ENCODE results near the gene REEP3. TPM values are rescaled to one million over a fixed set of nuclear protein-coding genes. Genes with fewer than 3 reads are reported as not detected.

Gene REEP3
- total RNA-seq, 4 donors from 2014 or later = 23.9 to 50.1 (median 36.7) TPM

- Histone ChIP-seq H3K4me1 (peaks cover 0 to 17% (median 8%) of the 10 kb centered on the region in 4 donors), H3K36me3 (no peaks in the 10 kb centered on the region), H3K27ac (no peak overlapping the region), H3K27me3 (no peaks in the 10 kb centered on the region), H3K4me3 (no peak overlapping the region), H3K9me3 (no peaks in the 10 kb centered on the region)
- no peak for DNase-seq
- no peak for TF ChIP-seq CTCF (IDR thresholded peaks at IDR 0.05)
- TF ChIP-seq POLR2AphosphoS5 (IDR thresholded peaks at IDR 0.05) = no peak
- TF ChIP-seq EP300 (IDR thresholded peaks at IDR 0.05; ENCODE audit: low read depth) = no peak
- no peak for TF ChIP-seq POLR2A (IDR thresholded peaks at IDR 0.05)
- intact Hi-C loops (cut with DNase I; ENCODE audit: low total_unique reads) = no loop called here
- WGBS, 2 donors (ENCODE audit: low coverage in 1 of 2) = 78 to 81% methylated on average over 1 to 5 of the region's 5 CpGs
- in situ Hi-C loops (cut with MboI; ENCODE audit: low pct_ligation_motif_present in 1 of 4, low pct_unique_long_range_greater_than_20kb in 1 of 4, low sequenced_read_pairs in 3 of 4) = no loop called here
Measured at GRCh38 chr10:63542835-63543575, 21.8 kb downstream of the REEP3 start.

- no peak overlapping the region for H3K27ac ChIP-seq
- H3K36me3 ChIP-seq = no peaks in the 10 kb centered on the region
- TF ChIP-seq POLR2A (IDR thresholded peaks at IDR 0.05) (no peak), EP300 (IDR thresholded peaks at IDR 0.05; ENCODE audit: low read depth) (no peak), CTCF (IDR thresholded peaks at IDR 0.05) (no peak), POLR2AphosphoS5 (IDR thresholded peaks at IDR 0.05) (no peak)
- no peaks in the 10 kb centered on the region for H3K9me3 ChIP-seq
- no peak for DNase-seq
- no peaks in the 10 kb centered on the region for H3K27me3 ChIP-seq
- H3K4me3 ChIP-seq = no peak overlapping the region
- 82 to 83% methylated on average over 7 of the region's 7 CpGs for WGBS, 2 donors (ENCODE audit: low coverage in 1 of 2)
- peaks cover 0 to 17% (median 8%) of the 10 kb centered on the region in 4 donors for H3K4me1 ChIP-seq
- intact Hi-C loops (cut with DNase I; ENCODE audit: low total_unique reads) (no loop called here), in situ Hi-C loops (cut with MboI; ENCODE audit: low pct_ligation_motif_present in 1 of 4, low pct_unique_long_range_greater_than_20kb in 1 of 4, low sequenced_read_pairs in 3 of 4) (no loop called here)
Measured at GRCh38 chr10:63543576-63543962, 22.4 kb downstream of the REEP3 start.

DNA sequence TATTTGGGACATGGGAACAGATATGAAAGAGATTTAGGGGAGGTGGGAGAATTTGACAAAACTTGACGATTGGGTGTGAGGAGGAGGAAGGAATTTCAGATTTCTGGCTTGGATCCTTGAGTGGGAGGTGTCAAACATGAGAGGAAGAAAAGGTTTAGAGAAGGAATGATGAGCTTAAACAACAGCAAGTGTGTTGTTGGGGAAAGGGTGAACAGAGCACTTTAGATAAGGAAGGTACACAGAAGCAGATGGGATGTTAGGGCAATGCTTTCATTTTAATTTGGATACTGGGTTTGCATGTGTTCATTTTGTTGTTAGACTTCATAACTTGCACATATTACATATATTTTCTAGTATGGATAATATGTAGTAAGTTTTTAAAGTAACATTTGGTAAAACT lies 23.2 kb downstream of the REEP3 start:
- H3K9me3 ChIP-seq = no peaks in the 10 kb centered on the region
- peaks cover 0 to 17% (median 8%) of the 10 kb centered on the region in 4 donors for H3K4me1 ChIP-seq
- no peaks in the 10 kb centered on the region for H3K27me3 ChIP-seq
- H3K4me3 ChIP-seq = no peak overlapping the region
- no peak overlapping the region for H3K27ac ChIP-seq
- in situ Hi-C loops (cut with MboI; ENCODE audit: low pct_ligation_motif_present in 1 of 4, low pct_unique_long_range_greater_than_20kb in 1 of 4, low sequenced_read_pairs in 3 of 4) = no loop called here
- TF ChIP-seq POLR2A (IDR thresholded peaks at IDR 0.05) = no peak
- no peak for TF ChIP-seq EP300 (IDR thresholded peaks at IDR 0.05; ENCODE audit: low read depth)
- no peak for TF ChIP-seq CTCF (IDR thresholded peaks at IDR 0.05)
- no peak for TF ChIP-seq POLR2AphosphoS5 (IDR thresholded peaks at IDR 0.05)
- H3K36me3 ChIP-seq = no peaks in the 10 kb centered on the region
- 43 to 46% methylated on average over 1 of the region's 1 CpG for WGBS, 2 donors (ENCODE audit: low coverage in 1 of 2)
- no peak for DNase-seq
- intact Hi-C loops (cut with DNase I; ENCODE audit: low total_unique reads) = no loop called here

- peaks cover 0 to 14% (median 4%) of the 10 kb centered on the region in 4 donors for H3K4me1 ChIP-seq
- intact Hi-C loops (cut with DNase I; ENCODE audit: low total_unique reads) = no loop called here
- DNase-seq = no peak
- in situ Hi-C loops (cut with MboI; ENCODE audit: low pct_ligation_motif_present in 1 of 4, low pct_unique_long_range_greater_than_20kb in 1 of 4, low sequenced_read_pairs in 3 of 4) = no loop called here
- H3K27me3 ChIP-seq = no peaks in the 10 kb centered on the region
- H3K36me3 ChIP-seq = no peaks in the 10 kb centered on the region
- H3K27ac ChIP-seq = no peak overlapping the region
- WGBS, 2 donors (ENCODE audit: low coverage in 1 of 2) = 60 to 89% methylated on average over 1 to 2 of the region's 2 CpGs
- H3K4me3 ChIP-seq = no peak overlapping the region
- TF ChIP-seq POLR2AphosphoS5 (IDR thresholded peaks at IDR 0.05) (no peak), POLR2A (IDR thresholded peaks at IDR 0.05) (no peak), CTCF (IDR thresholded peaks at IDR 0.05) (no peak), EP300 (IDR thresholded peaks at IDR 0.05; ENCODE audit: low read depth) (no peak)
- no peaks in the 10 kb centered on the region for H3K9me3 ChIP-seq
Measured at GRCh38 chr10:63547628-63548360, 26.6 kb downstream of the REEP3 start.

Measured in transverse colon (tissue), 4 donors.